ENCODE results near the gene LPCAT2. TPM values are rescaled to one million over a fixed set of nuclear protein-coding genes. Genes with fewer than 3 reads are reported as not detected.

LPCAT2 gene
- total RNA-seq, 4 donors from 2014 or later: 16.9 to 36.9 (median 25.4) TPM

- no peak for TF ChIP-seq POLR2A (IDR thresholded peaks at IDR 0.05)
- TF ChIP-seq CTCF (IDR thresholded peaks at IDR 0.05): no peak
- H3K4me3 ChIP-seq (ENCODE audit: low read depth, poor library complexity, severe bottlenecking): no peak overlapping the region
- intact Hi-C loops (cut with DNase I; ENCODE audit: low total_unique reads): no loop called here
- no peak for DNase-seq (ENCODE audit: low spot score in 2 of 2)
Measured at GRCh38 chr16:55527885-55528284, 19.0 kb downstream of the LPCAT2 start.

- intact Hi-C loops (cut with DNase I; ENCODE audit: low total_unique reads): no loop called here
- H3K4me3 ChIP-seq (ENCODE audit: low read depth, poor library complexity, severe bottlenecking): no peak overlapping the region
- WGBS, 2 donors: 60 to 70% methylated on average over 2 of the region's 2 CpGs
- no peak for TF ChIP-seq CTCF (IDR thresholded peaks at IDR 0.05)
- DNase-seq (ENCODE audit: low spot score in 2 of 2): no peak
Measured at GRCh38 chr16:55529018-55529417, 20.1 kb downstream of the LPCAT2 start.

GRCh38 chr16:55530316-55530856 lies 21.5 kb downstream of the LPCAT2 start:
- no peak for DNase-seq (ENCODE audit: low spot score in 2 of 2)
- 86 to 97% methylated on average over 1 of the region's 1 CpG for WGBS, 2 donors
- intact Hi-C loops (cut with DNase I; ENCODE audit: low total_unique reads): no loop called here
- no peak overlapping the region for H3K4me3 ChIP-seq (ENCODE audit: low read depth, poor library complexity, severe bottlenecking)
- no peak for TF ChIP-seq CTCF (IDR thresholded peaks at IDR 0.05)
- no peak for TF ChIP-seq POLR2A (IDR thresholded peaks at IDR 0.05)

GRCh38 chr16:55532227-55532626 lies 23.4 kb downstream of the LPCAT2 start:
- WGBS, 2 donors: 89 to 97% methylated on average over 1 of the region's 1 CpG
- intact Hi-C loops (cut with DNase I; ENCODE audit: low total_unique reads): no loop called here
- H3K4me3 ChIP-seq (ENCODE audit: low read depth, poor library complexity, severe bottlenecking): no peak overlapping the region
- no peak for TF ChIP-seq CTCF (IDR thresholded peaks at IDR 0.05)
- TF ChIP-seq POLR2A (IDR thresholded peaks at IDR 0.05): no peak
- DNase-seq (ENCODE audit: low spot score in 2 of 2): no peak

GRCh38 chr16:55534756-55535155 lies 25.9 kb downstream of the LPCAT2 start:
- WGBS, 2 donors: 39 to 47% methylated on average over 2 of the region's 2 CpGs
- intact Hi-C loops (cut with DNase I; ENCODE audit: low total_unique reads): no loop called here
- DNase-seq (ENCODE audit: low spot score in 2 of 2): no peak
- no peak overlapping the region for H3K4me3 ChIP-seq (ENCODE audit: low read depth, poor library complexity, severe bottlenecking)
- TF ChIP-seq CTCF (IDR thresholded peaks at IDR 0.05) (no peak), POLR2A (IDR thresholded peaks at IDR 0.05) (no peak)

GRCh38 chr16:55539049-55539448 lies 30.2 kb downstream of the LPCAT2 start:
- H3K4me3 ChIP-seq (ENCODE audit: low read depth, poor library complexity, severe bottlenecking): no peak overlapping the region
- TF ChIP-seq POLR2A (IDR thresholded peaks at IDR 0.05) (no peak), CTCF (IDR thresholded peaks at IDR 0.05) (no peak)
- intact Hi-C loops (cut with DNase I; ENCODE audit: low total_unique reads): no loop called here
- no peak for DNase-seq (ENCODE audit: low spot score in 2 of 2)
- 43 to 51% methylated on average over 5 of the region's 5 CpGs for WGBS, 2 donors
